Measurements from ENCODE around the gene PDE2A. TPM values are rescaled to one million over a fixed set of nuclear protein-coding genes. Genes with fewer than 3 reads are reported as not detected.
"Not testable (repeated sequence)": the region's sequence is repeated elsewhere in the genome, so short reads cannot be mapped to it uniquely, and the experiment has no call there.

PDE2A gene
- total RNA-seq, 1 donor from 2014 or later: 1.4 TPM

DNA sequence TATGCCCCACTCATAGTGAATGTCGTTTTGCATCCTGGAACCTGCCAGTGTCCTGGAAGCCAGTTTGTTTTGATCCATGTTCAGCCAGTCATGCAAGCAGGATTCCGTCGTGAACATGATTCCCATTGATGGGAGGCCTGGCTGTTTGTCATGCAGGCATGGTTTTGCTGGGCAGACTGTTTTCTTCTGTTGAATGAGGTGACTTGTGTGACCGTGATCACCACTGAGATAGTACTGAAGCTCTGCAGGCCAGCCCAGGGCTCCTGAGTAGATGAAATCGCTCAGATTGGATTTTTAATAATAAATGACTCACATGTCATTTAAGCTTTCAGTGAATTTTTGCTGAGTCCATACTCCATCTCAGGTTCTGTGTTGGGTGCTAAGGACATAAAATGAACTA is 117.8 kb downstream of the PDE2A start:
- ChIA-PET POLR2A (no interaction called here), CTCF (no interaction called here)
- no peaks in the 10 kb centered on the region for H3K36me3 Mint-ChIP-seq (ENCODE audit: low read depth)
- no peaks in the 10 kb centered on the region for H3K9me3 Mint-ChIP-seq
- no peak for DNase-seq
- H3K27ac Mint-ChIP-seq: no peak overlapping the region
- intact Hi-C loops (cut with micrococcal nuclease): no loop called here
- TF ChIP-seq, protein P1, sequence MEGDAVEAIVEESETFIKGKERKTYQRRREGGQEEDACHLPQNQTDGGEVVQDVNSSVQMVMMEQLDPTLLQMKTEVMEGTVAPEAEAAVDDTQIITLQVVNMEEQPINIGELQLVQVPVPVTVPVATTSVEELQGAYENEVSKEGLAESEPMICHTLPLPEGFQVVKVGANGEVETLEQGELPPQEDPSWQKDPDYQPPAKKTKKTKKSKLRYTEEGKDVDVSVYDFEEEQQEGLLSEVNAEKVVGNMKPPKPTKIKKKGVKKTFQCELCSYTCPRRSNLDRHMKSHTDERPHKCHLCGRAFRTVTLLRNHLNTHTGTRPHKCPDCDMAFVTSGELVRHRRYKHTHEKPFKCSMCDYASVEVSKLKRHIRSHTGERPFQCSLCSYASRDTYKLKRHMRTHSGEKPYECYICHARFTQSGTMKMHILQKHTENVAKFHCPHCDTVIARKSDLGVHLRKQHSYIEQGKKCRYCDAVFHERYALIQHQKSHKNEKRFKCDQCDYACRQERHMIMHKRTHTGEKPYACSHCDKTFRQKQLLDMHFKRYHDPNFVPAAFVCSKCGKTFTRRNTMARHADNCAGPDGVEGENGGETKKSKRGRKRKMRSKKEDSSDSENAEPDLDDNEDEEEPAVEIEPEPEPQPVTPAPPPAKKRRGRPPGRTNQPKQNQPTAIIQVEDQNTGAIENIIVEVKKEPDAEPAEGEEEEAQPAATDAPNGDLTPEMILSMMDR (IDR thresholded peaks at IDR 0.05): no peak
- H3K27me3 Mint-ChIP-seq: peaks cover 36% of the 10 kb centered on the region
- ATAC-seq (ENCODE audit: low read depth): no peak
- H3K4me1 Mint-ChIP-seq: no peaks in the 10 kb centered on the region
- no peak overlapping the region for H3K4me3 Mint-ChIP-seq

DNA sequence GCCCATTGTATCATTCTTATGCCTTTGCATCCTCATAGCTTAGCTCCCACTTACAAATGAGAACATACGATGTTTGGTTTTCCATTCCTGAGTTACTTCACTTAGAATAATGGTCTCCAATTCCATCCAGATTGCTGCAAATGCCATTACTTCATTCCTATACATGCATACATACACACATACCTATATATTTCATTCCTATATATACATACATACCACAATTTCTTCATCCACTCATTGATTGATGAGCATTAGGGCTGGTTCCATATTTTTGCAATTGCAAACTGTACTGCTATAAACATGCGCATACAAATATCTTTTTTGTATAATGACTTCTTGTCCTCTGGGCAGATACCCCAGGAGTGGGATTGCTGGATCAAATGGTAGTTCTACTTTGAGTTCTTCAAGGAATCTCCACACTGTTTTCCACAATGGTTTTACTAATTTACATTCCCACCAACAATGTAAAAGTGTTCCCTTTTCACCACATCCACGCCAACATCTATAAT is 119.2 kb downstream of the PDE2A start:
- ATAC-seq (ENCODE audit: low read depth); H3K36me3 Mint-ChIP-seq (ENCODE audit: low read depth); POLR2A ChIA-PET; H3K4me3 Mint-ChIP-seq; H3K27ac Mint-ChIP-seq; intact Hi-C loops (cut with micrococcal nuclease); CTCF ChIA-PET; H3K4me1 Mint-ChIP-seq; H3K9me3 Mint-ChIP-seq; DNase-seq: not testable (repeated sequence)
- peaks cover 36% of the 10 kb centered on the region for H3K27me3 Mint-ChIP-seq

DNA sequence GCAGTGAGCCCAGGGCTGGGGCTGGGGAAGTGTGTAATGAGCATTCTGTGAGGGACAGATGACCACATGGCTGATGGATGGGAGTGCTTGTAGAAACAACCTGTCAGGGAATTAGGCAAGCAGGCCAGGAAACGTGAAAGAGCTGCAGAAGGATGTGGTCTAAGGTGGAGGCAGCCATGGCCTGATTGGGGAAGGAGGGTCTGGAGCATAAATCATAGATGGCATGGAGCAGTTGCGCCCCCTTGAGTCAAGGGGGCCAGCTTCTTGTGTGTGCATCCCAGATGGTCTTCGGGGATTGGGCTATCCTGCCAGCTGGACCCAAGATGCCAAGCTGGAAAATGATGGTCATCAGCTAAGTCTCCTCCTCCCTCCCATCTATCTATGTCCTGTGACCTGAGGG is 120.5 kb downstream of the PDE2A start:
- DNase-seq (no peak), ATAC-seq (ENCODE audit: low read depth) (no peak)
- no peak overlapping the region for H3K27ac Mint-ChIP-seq
- CTCF ChIA-PET: interaction anchor here (1.0 kb wide), 1 partner anchor 83 kb away, joined by 3 read pairs; no protein-coding TSS in a partner anchor
- intact Hi-C loops (cut with micrococcal nuclease): no loop called here
- H3K36me3 Mint-ChIP-seq (ENCODE audit: low read depth): no peaks in the 10 kb centered on the region
- POLR2A ChIA-PET: no interaction called here
- H3K4me1 Mint-ChIP-seq: no peaks in the 10 kb centered on the region
- peaks cover 36% of the 10 kb centered on the region for H3K27me3 Mint-ChIP-seq
- no peaks in the 10 kb centered on the region for H3K9me3 Mint-ChIP-seq
- TF ChIP-seq, protein P1 (IDR thresholded peaks at IDR 0.05): no peak
- H3K4me3 Mint-ChIP-seq: no peak overlapping the region

DNA sequence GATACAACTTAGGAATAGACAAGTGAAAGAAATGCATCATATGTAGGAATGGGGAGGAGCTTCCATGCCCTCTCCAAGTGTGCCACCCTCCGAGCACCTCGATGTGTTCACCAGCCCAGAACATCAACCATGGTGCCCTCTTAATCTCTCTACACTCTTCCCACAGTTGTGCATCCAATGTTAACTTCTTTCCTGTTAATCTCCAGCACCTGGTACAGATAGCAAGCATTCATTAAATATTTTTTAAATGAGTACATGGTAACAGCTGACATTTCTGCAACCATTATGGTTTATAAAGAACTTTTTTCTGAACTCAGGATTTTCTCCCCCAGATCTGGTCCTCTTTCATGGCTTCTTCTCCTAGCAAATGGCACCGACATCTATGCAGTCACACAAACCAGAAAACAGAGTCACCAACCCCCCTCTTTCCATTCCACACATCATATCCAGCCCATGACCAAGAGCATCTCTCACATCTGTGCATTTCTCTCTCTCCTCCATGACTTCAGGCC is 121.8 kb downstream of the PDE2A start:
- no peaks in the 10 kb centered on the region for H3K9me3 Mint-ChIP-seq
- DNase-seq (no peak), ATAC-seq (ENCODE audit: low read depth) (no peak)
- no peaks in the 10 kb centered on the region for H3K36me3 Mint-ChIP-seq (ENCODE audit: low read depth)
- ChIA-PET POLR2A (no interaction called here), CTCF (no interaction called here)
- TF ChIP-seq, protein P1 (IDR thresholded peaks at IDR 0.05): no peak
- no peak overlapping the region for H3K4me3 Mint-ChIP-seq
- H3K27ac Mint-ChIP-seq: no peak overlapping the region
- peaks cover 33% of the 10 kb centered on the region for H3K27me3 Mint-ChIP-seq
- no peaks in the 10 kb centered on the region for H3K4me1 Mint-ChIP-seq
- intact Hi-C loops (cut with micrococcal nuclease): no loop called here

DNA sequence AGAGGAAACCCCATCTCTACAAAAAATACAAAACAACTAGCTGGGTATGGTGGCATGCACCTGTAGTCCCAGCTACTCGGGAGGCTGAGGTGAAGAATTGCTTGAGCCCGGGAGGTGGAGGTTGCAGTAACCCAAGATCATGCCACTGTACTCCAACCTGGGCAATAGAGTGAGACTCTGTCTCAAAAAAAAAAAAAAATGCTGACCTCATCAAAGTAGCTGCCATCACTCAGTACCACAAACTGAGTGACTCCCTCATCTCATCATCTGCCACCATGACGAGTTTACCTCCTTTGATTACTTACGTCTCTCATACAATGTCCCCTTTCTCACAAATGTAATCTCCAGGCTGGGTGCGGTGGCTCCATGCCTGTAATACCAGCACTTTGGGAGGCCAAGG is 122.7 kb downstream of the PDE2A start:
- TF ChIP-seq, protein P1 (IDR thresholded peaks at IDR 0.05): no peak
- Mint-ChIP-seq H3K4me3 (no peak overlapping the region), H3K9me3 (no peaks in the 10 kb centered on the region), H3K36me3 (ENCODE audit: low read depth) (no peaks in the 10 kb centered on the region), H3K27ac (no peak overlapping the region), H3K4me1 (no peaks in the 10 kb centered on the region), H3K27me3 (peaks cover 33% of the 10 kb centered on the region)
- ATAC-seq (ENCODE audit: low read depth) (no peak), DNase-seq (no peak)
- ChIA-PET POLR2A (no interaction called here), CTCF (no interaction called here)
- intact Hi-C loops (cut with micrococcal nuclease): no loop called here

DNA sequence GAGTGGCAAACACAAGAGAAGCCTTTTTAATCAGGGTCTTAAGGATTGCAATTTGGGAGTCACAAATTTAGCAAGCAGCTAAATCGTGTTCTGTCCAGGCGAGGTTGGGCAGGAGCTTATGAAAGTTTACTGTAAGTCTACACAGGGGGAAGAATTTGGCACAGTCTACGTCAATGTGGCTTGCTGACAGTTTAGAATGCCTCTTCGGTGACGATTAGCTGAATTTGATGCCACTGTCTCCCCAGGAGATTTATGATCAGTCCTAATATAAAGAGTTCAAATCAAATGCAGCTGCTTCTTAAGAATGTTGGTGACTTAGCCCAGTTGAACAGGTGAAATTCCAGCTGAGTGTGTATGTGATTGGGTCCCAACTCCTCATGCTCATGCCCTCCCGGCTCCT is 125.8 kb downstream of the PDE2A start:
- ATAC-seq (ENCODE audit: low read depth) (no peak), DNase-seq (no peak)
- intact Hi-C loops (cut with micrococcal nuclease): no loop called here
- CTCF ChIA-PET: no interaction called here
- Mint-ChIP-seq H3K4me3 (no peak overlapping the region), H3K36me3 (ENCODE audit: low read depth) (no peaks in the 10 kb centered on the region), H3K27me3 (peaks cover 35% of the 10 kb centered on the region), H3K4me1 (no peaks in the 10 kb centered on the region), H3K9me3 (no peaks in the 10 kb centered on the region), H3K27ac (no peak overlapping the region)
- TF ChIP-seq, protein P1 (IDR thresholded peaks at IDR 0.05): no peak
- POLR2A ChIA-PET: no interaction called here
